ENCODE data around the gene ZBTB48. TPM values are rescaled to one million over a fixed set of nuclear protein-coding genes. Genes with fewer than 3 reads are reported as not detected.
A peak's percentile ranks its signal among the peaks of the same experiment; 100 is the strongest.

ZBTB48 gene
- total RNA-seq, 1 donor from 2014 or later: 20.0 TPM

- Mint-ChIP-seq H3K4me3 (ENCODE audit: unreplicated experiment) (peak overlapping the region; percentile 98), H3K27me3 (ENCODE audit: low read depth, unreplicated experiment) (no peaks in the 10 kb centered on the region), H3K36me3 (ENCODE audit: low read depth, unreplicated experiment) (peaks cover 10% of the 10 kb centered on the region), H3K9me3 (ENCODE audit: unreplicated experiment) (no peaks in the 10 kb centered on the region), H3K27ac (ENCODE audit: unreplicated experiment) (peak overlapping the region; percentile 93), H3K4me1 (ENCODE audit: low read depth, unreplicated experiment) (peaks cover 16% of the 10 kb centered on the region)
- no peak overlapping the region for H2AFZ ChIP-seq (ENCODE audit: low read depth, low read length)
- peaks cover 39% of the 10 kb centered on the region for H3K4me1 ChIP-seq (ENCODE audit: insufficient read depth, low read length)
- peak; percentile 88 for DNase-seq (ENCODE audit: low read depth)
- peaks cover 6% of the 10 kb centered on the region for H3K36me3 ChIP-seq (ENCODE audit: insufficient read depth, low read length)
- peaks cover 59% of the 10 kb centered on the region for H3K79me2 ChIP-seq (ENCODE audit: insufficient read depth, low read length)
- peak overlapping the region; percentile 77 for H3K4me3 ChIP-seq (ENCODE audit: insufficient read depth, low read depth, low read length)
- no peaks in the 10 kb centered on the region for H3K9me3 ChIP-seq (ENCODE audit: insufficient read depth, low read depth, low read length)
- peak overlapping the region; percentile 94 for H3K4me2 ChIP-seq (ENCODE audit: low read length)
- H3K27me3 ChIP-seq (ENCODE audit: insufficient read depth, low read length): no peaks in the 10 kb centered on the region
- H3K27ac ChIP-seq (ENCODE audit: low read depth, low read length): peak overlapping the region; percentile 95
- peak overlapping the region; percentile 90 for H3K9ac ChIP-seq (ENCODE audit: low read length)
- peaks cover 55% of the 10 kb centered on the region for H4K20me1 ChIP-seq (ENCODE audit: insufficient read depth, low read length)
- FAIRE-seq: no peak
- TF ChIP-seq EZH2 (IDR thresholded peaks at IDR 0.05; ENCODE audit: insufficient read depth, low read length) (no peak), CTCF (IDR thresholded peaks at IDR 0.05; ENCODE audit: insufficient read depth, low read depth, low read length) (no peak)
These were observed 21.5 kb downstream of the ZBTB48 start for GRCh38 chr1:6601049-6601922.

GRCh38 chr1:6601923-6602668 lies 22.3 kb downstream of the ZBTB48 start:
- peak overlapping the region; percentile 39 for H2AFZ ChIP-seq (ENCODE audit: low read depth, low read length)
- H3K27me3 ChIP-seq (ENCODE audit: insufficient read depth, low read length): no peaks in the 10 kb centered on the region
- peak overlapping the region; percentile 94 for H3K4me2 ChIP-seq (ENCODE audit: low read length)
- peak overlapping the region; percentile 95 for H3K27ac ChIP-seq (ENCODE audit: low read depth, low read length)
- Mint-ChIP-seq H3K9me3 (ENCODE audit: unreplicated experiment) (no peaks in the 10 kb centered on the region), H3K4me1 (ENCODE audit: low read depth, unreplicated experiment) (peaks cover 15% of the 10 kb centered on the region), H3K27ac (ENCODE audit: unreplicated experiment) (peak overlapping the region; percentile 93), H3K36me3 (ENCODE audit: low read depth, unreplicated experiment) (peaks cover 7% of the 10 kb centered on the region), H3K4me3 (ENCODE audit: unreplicated experiment) (peak overlapping the region; percentile 98), H3K27me3 (ENCODE audit: low read depth, unreplicated experiment) (no peaks in the 10 kb centered on the region)
- peaks cover 39% of the 10 kb centered on the region for H3K4me1 ChIP-seq (ENCODE audit: insufficient read depth, low read length)
- peaks cover 47% of the 10 kb centered on the region for H4K20me1 ChIP-seq (ENCODE audit: insufficient read depth, low read length)
- H3K36me3 ChIP-seq (ENCODE audit: insufficient read depth, low read length): peaks cover 3% of the 10 kb centered on the region
- FAIRE-seq: no peak
- peak overlapping the region; percentile 77 for H3K4me3 ChIP-seq (ENCODE audit: insufficient read depth, low read depth, low read length)
- peaks cover 51% of the 10 kb centered on the region for H3K79me2 ChIP-seq (ENCODE audit: insufficient read depth, low read length)
- peak; percentile 58 for DNase-seq (ENCODE audit: low read depth)
- peak overlapping the region; percentile 90 for H3K9ac ChIP-seq (ENCODE audit: low read length)
- no peaks in the 10 kb centered on the region for H3K9me3 ChIP-seq (ENCODE audit: insufficient read depth, low read depth, low read length)
- TF ChIP-seq EZH2 (IDR thresholded peaks at IDR 0.05; ENCODE audit: insufficient read depth, low read length) (no peak), CTCF (IDR thresholded peaks at IDR 0.05; ENCODE audit: insufficient read depth, low read depth, low read length) (no peak)

Data from astrocyte (in vitro differentiated cells and primary cell).